Peyer's patch (tissue), 4 donors: ENCODE results near the gene PRXL2A.

ENCODE experiments used
- CTCF ChIP-seq, 6 experiments: fragments of 450-650 bp in 4 of 6; fragments of 200-600 bp in 2 of 6; sonication (generic) in 1 of 6; IDR thresholded peaks; one replicate each; pipeline ENCODE4 v1.5.1; 2017 to 2019; ENCODE audit warnings: antibody characterized with exemption in 6 of 6, mild to moderate bottlenecking in 3 of 6, moderate library complexity in 1 of 6
- POLR2A ChIP-seq, 2 donors: fragments of 450-650 bp; IDR thresholded peaks; one replicate each; pipeline ENCODE4 v1.5.1; 2017; ENCODE audit warnings: antibody characterized with exemption in 2 of 2, mild to moderate bottlenecking in 2 of 2, moderate library complexity in 2 of 2

- TF ChIP-seq CTCF (IDR thresholded peaks at IDR 0.05) (no peak), POLR2A (IDR thresholded peaks at IDR 0.05) (no peak)
Measured at GRCh38 chr10:80458263-80458625, 49.9 kb downstream of the PRXL2A start.
